ENCODE results near the gene VRK3. TPM values are rescaled to one million over a fixed set of nuclear protein-coding genes. Genes with fewer than 3 reads are reported as not detected.

VRK3 gene
- total RNA-seq, 1 donor from 2014 or later: 43.4 TPM

DNA sequence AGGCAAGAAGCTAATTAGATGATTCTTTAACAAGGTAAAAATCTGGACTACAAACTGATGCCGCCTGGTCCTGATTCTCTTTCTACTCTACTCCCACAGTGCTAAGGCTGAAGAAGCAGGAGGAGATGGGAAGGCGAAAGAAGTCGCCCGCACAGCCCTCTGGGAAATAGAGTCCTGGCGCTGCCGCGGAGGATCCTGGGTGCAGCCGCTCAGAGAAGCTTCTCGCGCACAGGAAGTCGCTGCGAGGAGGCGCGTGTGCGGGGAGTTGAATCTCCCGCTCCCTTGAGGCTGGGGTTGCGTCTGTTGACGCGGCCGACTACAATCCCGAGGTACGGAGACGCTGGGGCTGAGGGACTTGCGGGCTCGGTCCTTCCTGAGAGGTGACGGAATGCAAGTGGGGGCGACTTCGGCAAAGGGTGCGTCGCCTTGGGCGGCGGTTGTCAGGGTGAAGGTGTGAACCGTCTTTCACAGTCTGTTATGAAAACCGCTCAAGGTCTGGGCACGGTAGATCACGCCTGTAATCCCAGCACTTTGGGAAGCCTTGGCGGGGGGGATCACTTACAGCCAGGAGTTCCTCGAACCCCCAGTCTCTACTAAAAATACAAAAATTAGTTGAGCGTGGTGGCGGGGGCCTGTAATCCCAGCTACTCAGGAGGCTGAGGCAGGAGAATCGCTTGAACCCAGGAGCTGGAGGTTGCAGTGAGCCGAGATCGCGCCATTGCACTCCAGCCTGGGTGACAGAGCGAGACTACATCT lies 800 bp upstream of the VRK3 start, which contains the start of gene ZNF473:
ZNF473 (plus strand) TSS at position 212 of the 756 bp plus-strand sequence. CDS start 5,078 bp downstream, outside the sequence.
- peaks cover 2% of the 10 kb centered on the region for H3K9me3 Mint-ChIP-seq
- H3K36me3 Mint-ChIP-seq (ENCODE audit: low read depth): peaks cover 6% of the 10 kb centered on the region
- peak; percentile 84 for DNase-seq (ENCODE audit: low read depth, low spot score)
- TF ChIP-seq, protein P1, sequence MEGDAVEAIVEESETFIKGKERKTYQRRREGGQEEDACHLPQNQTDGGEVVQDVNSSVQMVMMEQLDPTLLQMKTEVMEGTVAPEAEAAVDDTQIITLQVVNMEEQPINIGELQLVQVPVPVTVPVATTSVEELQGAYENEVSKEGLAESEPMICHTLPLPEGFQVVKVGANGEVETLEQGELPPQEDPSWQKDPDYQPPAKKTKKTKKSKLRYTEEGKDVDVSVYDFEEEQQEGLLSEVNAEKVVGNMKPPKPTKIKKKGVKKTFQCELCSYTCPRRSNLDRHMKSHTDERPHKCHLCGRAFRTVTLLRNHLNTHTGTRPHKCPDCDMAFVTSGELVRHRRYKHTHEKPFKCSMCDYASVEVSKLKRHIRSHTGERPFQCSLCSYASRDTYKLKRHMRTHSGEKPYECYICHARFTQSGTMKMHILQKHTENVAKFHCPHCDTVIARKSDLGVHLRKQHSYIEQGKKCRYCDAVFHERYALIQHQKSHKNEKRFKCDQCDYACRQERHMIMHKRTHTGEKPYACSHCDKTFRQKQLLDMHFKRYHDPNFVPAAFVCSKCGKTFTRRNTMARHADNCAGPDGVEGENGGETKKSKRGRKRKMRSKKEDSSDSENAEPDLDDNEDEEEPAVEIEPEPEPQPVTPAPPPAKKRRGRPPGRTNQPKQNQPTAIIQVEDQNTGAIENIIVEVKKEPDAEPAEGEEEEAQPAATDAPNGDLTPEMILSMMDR (conservative IDR thresholded peaks at IDR 0.05): no peak
- H3K27ac Mint-ChIP-seq (ENCODE audit: unreplicated experiment): peak within 1 kb of the TSS; percentile 99
- peaks cover 33% of the 10 kb centered on the region for H3K4me1 Mint-ChIP-seq
- no peaks in the 10 kb centered on the region for H3K27me3 Mint-ChIP-seq (ENCODE audit: low read depth)
- H3K4me3 Mint-ChIP-seq: peak within 1 kb of the TSS; percentile 98

DNA sequence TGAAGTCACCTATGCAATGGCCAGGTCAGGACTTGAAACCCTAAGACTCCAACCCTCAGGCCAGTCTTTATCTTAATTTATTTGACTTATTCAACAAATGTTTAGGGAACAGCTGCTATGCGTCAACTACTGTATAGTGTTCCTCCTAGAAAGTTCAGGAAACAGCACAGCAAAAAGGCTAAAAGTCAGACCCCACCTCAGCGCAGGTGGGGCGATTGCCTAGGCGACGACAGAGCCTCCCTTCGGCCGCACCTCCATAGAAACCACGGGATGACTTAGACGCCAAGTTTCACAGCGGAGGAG lies 502 bp downstream of the VRK3 start:
- DNase-seq (ENCODE audit: low read depth, low spot score): no peak
- peak overlapping the region; percentile 96 for H3K27ac Mint-ChIP-seq (ENCODE audit: unreplicated experiment)
- H3K36me3 Mint-ChIP-seq (ENCODE audit: low read depth): peaks cover 6% of the 10 kb centered on the region
- H3K4me1 Mint-ChIP-seq: peaks cover 33% of the 10 kb centered on the region
- H3K4me3 Mint-ChIP-seq: peak overlapping the region; percentile 98
- H3K9me3 Mint-ChIP-seq: peaks cover 2% of the 10 kb centered on the region
- TF ChIP-seq, protein P1 (conservative IDR thresholded peaks at IDR 0.05): no peak
- H3K27me3 Mint-ChIP-seq (ENCODE audit: low read depth): no peaks in the 10 kb centered on the region

DNA sequence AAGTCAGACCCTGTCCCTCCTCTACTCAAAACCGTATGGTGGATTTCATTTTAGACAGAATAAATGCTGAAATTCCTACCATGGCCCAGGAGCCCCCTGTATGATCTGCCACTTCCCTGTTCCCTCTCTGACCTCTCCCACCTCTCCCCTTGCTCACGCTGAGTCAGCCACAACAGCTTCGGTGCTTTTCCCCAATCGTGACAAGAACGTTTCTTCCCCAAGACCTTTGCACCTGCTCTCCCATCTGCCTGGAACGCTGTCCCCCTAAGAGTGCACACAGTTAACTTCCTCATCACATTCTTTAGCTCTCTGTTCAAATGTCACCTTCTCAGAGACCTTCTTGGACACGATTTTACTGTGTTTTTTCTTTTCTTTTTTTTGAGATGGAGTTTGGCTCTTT lies 2.3 kb downstream of the VRK3 start:
- Mint-ChIP-seq H3K4me1 (peaks cover 30% of the 10 kb centered on the region), H3K4me3 (peak overlapping the region; percentile 77), H3K27ac (ENCODE audit: unreplicated experiment) (no peak overlapping the region), H3K36me3 (ENCODE audit: low read depth) (peaks cover 3% of the 10 kb centered on the region), H3K27me3 (ENCODE audit: low read depth) (no peaks in the 10 kb centered on the region), H3K9me3 (peaks cover 2% of the 10 kb centered on the region)
- TF ChIP-seq, protein P1 (conservative IDR thresholded peaks at IDR 0.05): no peak
- no peak for DNase-seq (ENCODE audit: low read depth, low spot score)

DNA sequence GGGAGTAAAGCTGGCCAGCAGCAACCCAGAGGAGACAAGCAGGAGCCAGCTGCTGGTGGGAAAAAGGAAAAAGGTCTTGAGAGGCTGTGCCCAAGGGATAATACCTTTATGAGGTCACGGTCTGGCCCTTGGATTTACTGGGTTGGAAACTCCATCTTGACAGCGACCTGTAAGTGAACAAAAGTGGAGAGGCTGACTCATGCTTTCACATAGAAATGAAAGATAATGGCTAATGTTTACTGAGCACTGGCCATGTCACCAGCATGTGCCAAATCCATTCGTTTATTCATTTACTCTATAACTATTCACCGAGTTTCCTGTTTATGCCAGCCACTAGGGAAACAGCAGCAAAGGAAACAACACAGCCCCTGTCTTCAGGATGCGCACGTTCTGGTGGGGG lies 4.7 kb downstream of the VRK3 start:
- H3K9me3 Mint-ChIP-seq: no peaks in the 10 kb centered on the region
- H3K36me3 Mint-ChIP-seq (ENCODE audit: low read depth): peaks cover 6% of the 10 kb centered on the region
- H3K4me1 Mint-ChIP-seq: peaks cover 13% of the 10 kb centered on the region
- H3K27me3 Mint-ChIP-seq (ENCODE audit: low read depth): no peaks in the 10 kb centered on the region
- peak overlapping the region; percentile 26 for H3K4me3 Mint-ChIP-seq
- H3K27ac Mint-ChIP-seq (ENCODE audit: unreplicated experiment): peak overlapping the region; percentile 7
- no peak for DNase-seq (ENCODE audit: low read depth, low spot score)
- TF ChIP-seq, protein P1 (conservative IDR thresholded peaks at IDR 0.05): no peak

DNA sequence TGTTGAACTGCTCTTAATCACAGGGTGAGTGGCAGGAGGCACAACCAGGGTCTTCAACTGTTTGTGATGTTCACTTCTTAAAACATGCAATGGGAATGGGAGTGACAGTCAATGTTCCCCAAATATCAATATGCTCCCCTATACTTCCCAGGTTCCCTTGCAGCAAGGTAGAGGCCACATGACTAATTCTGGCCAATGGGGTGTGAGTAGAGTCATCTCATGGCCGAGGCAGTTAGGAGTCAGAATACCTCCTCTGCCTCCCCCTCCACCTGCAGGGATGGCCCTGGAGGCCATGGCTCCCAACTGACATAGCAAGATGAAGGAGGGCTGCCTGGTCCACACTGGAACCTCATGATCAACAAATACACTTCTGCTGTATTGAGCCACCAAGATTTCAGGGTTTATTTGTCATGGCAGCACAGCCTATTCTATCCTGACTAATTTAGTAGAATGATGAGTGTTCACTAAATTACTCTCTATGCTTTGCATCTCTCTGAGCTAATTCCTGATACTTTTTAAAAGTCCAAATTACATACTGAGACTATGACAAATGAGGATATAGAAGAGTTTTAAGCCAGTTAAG lies 8.9 kb downstream of the VRK3 start:
- TF ChIP-seq, protein P1 (conservative IDR thresholded peaks at IDR 0.05): no peak
- Mint-ChIP-seq H3K36me3 (ENCODE audit: low read depth) (peaks cover 9% of the 10 kb centered on the region), H3K4me1 (no peaks in the 10 kb centered on the region), H3K27ac (ENCODE audit: unreplicated experiment) (no peak overlapping the region), H3K9me3 (no peaks in the 10 kb centered on the region), H3K27me3 (ENCODE audit: low read depth) (no peaks in the 10 kb centered on the region), H3K4me3 (no peak overlapping the region)
- no peak for DNase-seq (ENCODE audit: low read depth, low spot score)

All from neural crest cell (in vitro differentiated cells).